AG09309 (cell line): ENCODE data around the gene CCDC102A.
"Not testable (repeated sequence)": the region's sequence is repeated elsewhere in the genome, so short reads cannot be mapped to it uniquely, and the experiment has no call there.

Experiments used
- DNase-seq: peaks from one replicate; pipeline ENCODE4 v3.0.0-alpha.2; 2010; ENCODE audit warnings: low read depth
- H3K4me3 ChIP-seq: 2 replicates; pipeline ENCODE4 v1.5.1; 2011; ENCODE audit warnings: mild to moderate bottlenecking, low read depth, low read length, moderate library complexity; ENCODE audit not compliant: control insufficient read depth
- CTCF ChIP-seq: IDR thresholded peaks from 2 replicates; pipeline ENCODE4 v1.5.1; 2011; ENCODE audit warnings: mild to moderate bottlenecking, low read depth, low read length, inconsistent platforms; ENCODE audit not compliant: insufficient read depth, control insufficient read depth; ENCODE audit errors: missing control alignments

Gene CCDC102A

GRCh38 chr16:57556941-57557541, 20.7 kb upstream of the CCDC102A start:
- no peak for DNase-seq
- no peak overlapping the region for H3K4me3 ChIP-seq
- TF ChIP-seq CTCF: no peak

DNA sequence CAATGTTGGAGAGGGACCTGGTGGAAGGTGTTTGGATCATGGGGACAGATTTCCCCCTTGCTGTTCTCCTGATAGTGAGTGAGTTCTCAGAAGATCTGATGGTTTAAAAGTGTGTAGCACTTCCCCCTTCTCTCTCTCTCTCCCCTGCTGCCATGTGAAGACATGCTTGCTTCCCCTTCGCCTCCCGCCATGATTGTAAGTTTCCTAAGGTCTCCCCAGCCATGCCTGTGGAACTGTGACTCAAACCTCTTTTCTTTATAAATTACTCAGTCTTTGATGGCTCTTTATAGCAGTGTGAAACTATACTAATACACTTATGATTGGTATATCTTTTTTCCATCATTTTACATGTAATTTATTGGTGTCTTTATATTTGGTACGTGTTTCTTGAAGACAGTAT, 19.5 kb upstream of the CCDC102A start:
- no peak for DNase-seq
- TF ChIP-seq CTCF: no peak

GRCh38 chr16:57551057-57551456, 14.7 kb upstream of the CCDC102A start:
- no peak for DNase-seq
- H3K4me3 ChIP-seq: no peak overlapping the region
- TF ChIP-seq CTCF: no peak

More for the DNA sequence above, 19.5 kb upstream of the CCDC102A start:
- H3K4me3 ChIP-seq: no peak overlapping the region

- no peak for TF ChIP-seq CTCF
- no peak for DNase-seq
Observed at GRCh38 chr16:57549730-57550129, 13.4 kb upstream of the CCDC102A start.

GRCh38 chr16:57548408-57548807, 12.0 kb upstream of the CCDC102A start:
- DNase-seq: no peak

More at GRCh38 chr16:57549730-57550129, 13.4 kb upstream of the CCDC102A start:
- no peak overlapping the region for H3K4me3 ChIP-seq

DNA sequence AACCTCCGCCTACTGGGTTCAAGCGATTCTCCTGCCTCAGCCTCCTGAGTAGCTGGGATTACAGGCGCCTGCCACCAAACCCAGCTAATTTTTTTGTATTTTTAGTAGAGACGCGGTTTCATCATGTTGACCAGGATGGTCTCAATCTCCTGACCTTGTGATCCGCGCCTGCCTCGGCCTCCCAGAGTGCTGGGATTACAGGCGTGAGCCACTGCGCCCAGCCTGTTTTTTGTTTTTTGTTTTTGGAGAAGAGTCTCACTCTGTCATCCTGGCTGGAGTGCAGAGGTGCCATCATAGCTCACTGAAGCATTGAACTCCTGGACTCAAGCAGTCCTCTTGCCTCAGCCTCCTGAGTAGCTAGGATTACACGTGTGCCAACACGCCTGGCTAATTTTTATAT, 11.2 kb upstream of the CCDC102A start:
- not testable (repeated sequence) for DNase-seq, H3K4me3 ChIP-seq

More at GRCh38 chr16:57548408-57548807, 12.0 kb upstream of the CCDC102A start:
- TF ChIP-seq CTCF: no peak
- H3K4me3 ChIP-seq: no peak overlapping the region

DNA sequence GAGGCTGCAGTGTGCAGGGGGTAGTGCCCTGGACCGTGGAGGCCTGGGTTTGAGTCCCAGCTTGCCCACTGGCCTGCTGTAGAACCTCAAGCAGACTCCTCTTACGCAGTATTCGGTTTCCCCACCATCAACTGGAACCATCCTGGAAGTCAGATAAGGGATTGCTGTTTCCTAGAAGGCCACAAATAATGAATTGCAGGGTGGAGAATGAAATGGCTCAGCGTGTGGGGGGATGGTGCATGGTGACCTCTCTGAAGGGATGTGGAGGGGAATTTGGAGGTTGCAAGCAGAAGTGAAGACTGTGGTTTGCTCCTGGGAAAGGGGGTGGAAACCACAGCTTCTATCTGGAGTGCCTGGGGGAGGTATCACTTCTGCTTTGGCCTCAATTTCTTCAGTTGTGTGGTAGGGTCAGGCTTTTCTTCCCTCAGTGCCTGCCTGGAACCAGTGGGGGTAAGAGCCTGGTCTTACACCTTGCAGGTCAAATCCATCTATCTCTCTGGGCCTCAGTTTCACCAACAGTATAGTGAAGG, 7.8 kb upstream of the CCDC102A start:
- H3K4me3 ChIP-seq: no peak overlapping the region
- no peak for DNase-seq
- TF ChIP-seq CTCF: no peak
